K562 (cell line): ENCODE results near the gene SMIM15. TPM values are rescaled to one million over a fixed set of nuclear protein-coding genes. Genes with fewer than 3 reads are reported as not detected.

Experiments
- CBX8 ChIP-seq: fragments of 200-600 bp; sonication (generic); IDR thresholded peaks from 2 replicates; pipeline ENCODE4 v1.6.1; 2012; ENCODE audit warnings: borderline replicate concordance, mixed run types, low read depth, mild to moderate bottlenecking, moderate library complexity, mixed read lengths, low read length, control low read depth, inconsistent platforms; ENCODE audit not compliant: poor library complexity, severe bottlenecking; ENCODE audit errors: extremely low read depth
- FOS ChIP-seq: IDR thresholded peaks from 3 replicates; pipeline ENCODE4 v1.6.1; 2011; ENCODE audit not compliant: insufficient read length; ENCODE audit errors: extremely low read depth
- KLF6 ChIP-seq: fragments of 250-450 bp; sonication (Bioruptor Pico); IDR thresholded peaks from 2 replicates; pipeline ENCODE4 v1.4.0; 2020; ENCODE audit warnings: mild to moderate bottlenecking, moderate library complexity, borderline replicate concordance
- LARP7 ChIP-seq: fragments of 450-650 bp; IDR thresholded peaks from 2 replicates; pipeline ENCODE4 v1.6.1; 2016
- MYBL2 ChIP-seq, 2 experiments: fragments of 450-650 bp in 1 of 2; sonication (generic) in 1 of 2; formaldehyde crosslinking in 1 of 2; IDR thresholded peaks; 2 replicates each; pipeline versions ENCODE4 v1.6.1 to v1.8.1; 2017 to 2022; ENCODE audit warnings: borderline replicate concordance in 1 of 2, inconsistent platforms in 1 of 2, low read depth in 1 of 2, mild to moderate bottlenecking in 1 of 2, missing genetic modification reagents in 1 of 2, moderate library complexity in 1 of 2
- SNIP1 ChIP-seq: fragments of 450-650 bp; IDR thresholded peaks from 2 replicates; pipeline ENCODE4 v1.7.1; 2017; ENCODE audit warnings: low read depth, mild to moderate bottlenecking
- TAF7 ChIP-seq: fragments of 450-650 bp; IDR thresholded peaks from 2 replicates; pipeline ENCODE4 v1.6.1; 2016; ENCODE audit warnings: missing genetic modification characterization, missing compliant biosample characterization
- ZNF175 ChIP-seq: fragments of 200-800 bp; sonication (Bioruptor generic); IDR thresholded peaks from 2 replicates; pipeline ENCODE4 v1.6.1; 2016; ENCODE audit warnings: low read depth, mild to moderate bottlenecking, missing genetic modification characterization, missing compliant biosample characterization
- ZNF551 ChIP-seq: fragments of 250-450 bp; sonication (Bioruptor Pico); IDR thresholded peaks from 2 replicates; pipeline ENCODE4 v1.5.0; 2021; ENCODE audit warnings: mild to moderate bottlenecking, moderate library complexity
- polyA plus RNA-seq, 8 experiments: library from polyadenylated mRNA; depleted of rRNA in 4 of 8; stranded (reverse) in 5 of 8; unstranded in 3 of 8; fragments of >200 nt; fragmentation: Nextera tagmentation in 2 of 8; fragmentation: Illumina TruSeq in 1 of 8; extraction: Ambion mirVana in 2 of 8; extraction: Trizol in 1 of 8; gene quantifications; 2 replicates each; pipeline versions ENCODE4 v1.2.1 to v1.2.3, GENCODE V29; 2011 to 2014; ENCODE audit warnings: inconsistent platforms in 1 of 8, missing spikeins in 1 of 8
- total RNA-seq, 7 experiments: library from RNA; depleted of rRNA in 6 of 7; stranded (reverse); fragments of >200 nt in 6 of 7; fragmentation: Illumina TruSeq in 2 of 7; extraction: Trizol in 2 of 7; gene quantifications; 2 replicates each; pipeline versions ENCODE4 v1.2.1 to v1.2.3, GENCODE V29; 2011 to 2021; ENCODE audit warnings: low replicate concordance in 1 of 7
- TF ChIP-seq, protein P1 (sequence below), 2 experiments: fragments of 450-650 bp; formaldehyde crosslinking in 1 of 2; IDR thresholded peaks; 2 replicates each; pipeline versions ENCODE4 v1.4.0 to v1.6.1; 2014 to 2020; ENCODE audit warnings: mild to moderate bottlenecking in 2 of 2, borderline replicate concordance in 1 of 2, low read depth in 1 of 2
- TF ChIP-seq, protein P2 (sequence below): fragments of 450-650 bp; formaldehyde crosslinking; IDR thresholded peaks from 2 replicates; pipeline ENCODE4 v1.4.0; 2022; ENCODE audit warnings: missing genetic modification characterization
- TF ChIP-seq, protein P3 (sequence below): IDR thresholded peaks from 3 replicates; pipeline ENCODE4 v1.6.1; 2011; ENCODE audit warnings: borderline replicate concordance, mild to moderate bottlenecking, moderate library complexity; ENCODE audit not compliant: insufficient read length; ENCODE audit errors: extremely low read depth

Gene SMIM15
- total and polyA plus RNA-seq, 9 of the 15 experiments (the other 6 are each of a cell fraction or from before 2014, with no cell fraction given), result 16.6 to 124 (median 82.0) TPM

DNA sequence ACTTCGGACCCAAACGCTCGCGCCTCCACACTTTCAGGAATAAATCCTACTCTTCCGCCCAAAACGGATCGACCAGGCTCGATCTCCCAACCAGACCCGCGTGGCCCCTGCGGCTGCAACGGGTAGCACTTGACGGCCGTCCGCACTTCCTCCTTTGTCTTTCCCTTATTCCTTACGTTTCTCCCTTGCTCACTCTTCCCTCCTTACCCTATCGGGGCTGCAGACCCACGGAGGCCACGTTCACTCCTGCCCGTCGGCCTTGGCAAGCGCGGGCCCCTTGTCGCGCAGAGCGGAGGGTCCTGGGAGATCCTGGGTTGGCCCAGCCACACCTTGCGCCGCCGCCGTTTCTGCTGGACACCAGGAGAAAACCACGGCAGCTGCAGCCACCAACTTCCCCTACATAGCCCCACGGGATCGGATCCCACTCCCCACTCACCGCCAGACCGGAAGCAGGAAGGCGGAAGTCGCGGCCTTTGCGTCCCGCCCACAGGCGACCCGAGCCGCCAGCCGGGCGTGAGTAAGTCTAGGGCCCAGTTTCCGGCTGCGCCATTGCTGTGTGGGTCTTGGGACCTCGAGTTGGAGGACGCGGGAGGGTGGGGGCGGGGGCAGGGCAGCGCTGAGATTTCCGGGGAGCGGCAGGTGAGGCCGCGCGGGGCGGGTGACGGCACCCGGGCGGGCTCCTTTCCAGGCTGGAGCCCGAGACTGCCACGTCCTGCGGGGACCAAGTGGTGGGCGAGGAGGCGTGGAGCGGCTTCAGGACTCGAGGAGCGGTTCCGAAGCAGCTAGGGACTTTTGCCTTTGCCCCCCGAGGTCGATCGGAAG is at the start of gene SMIM15 (continued):
- TF ChIP-seq, protein P1, sequence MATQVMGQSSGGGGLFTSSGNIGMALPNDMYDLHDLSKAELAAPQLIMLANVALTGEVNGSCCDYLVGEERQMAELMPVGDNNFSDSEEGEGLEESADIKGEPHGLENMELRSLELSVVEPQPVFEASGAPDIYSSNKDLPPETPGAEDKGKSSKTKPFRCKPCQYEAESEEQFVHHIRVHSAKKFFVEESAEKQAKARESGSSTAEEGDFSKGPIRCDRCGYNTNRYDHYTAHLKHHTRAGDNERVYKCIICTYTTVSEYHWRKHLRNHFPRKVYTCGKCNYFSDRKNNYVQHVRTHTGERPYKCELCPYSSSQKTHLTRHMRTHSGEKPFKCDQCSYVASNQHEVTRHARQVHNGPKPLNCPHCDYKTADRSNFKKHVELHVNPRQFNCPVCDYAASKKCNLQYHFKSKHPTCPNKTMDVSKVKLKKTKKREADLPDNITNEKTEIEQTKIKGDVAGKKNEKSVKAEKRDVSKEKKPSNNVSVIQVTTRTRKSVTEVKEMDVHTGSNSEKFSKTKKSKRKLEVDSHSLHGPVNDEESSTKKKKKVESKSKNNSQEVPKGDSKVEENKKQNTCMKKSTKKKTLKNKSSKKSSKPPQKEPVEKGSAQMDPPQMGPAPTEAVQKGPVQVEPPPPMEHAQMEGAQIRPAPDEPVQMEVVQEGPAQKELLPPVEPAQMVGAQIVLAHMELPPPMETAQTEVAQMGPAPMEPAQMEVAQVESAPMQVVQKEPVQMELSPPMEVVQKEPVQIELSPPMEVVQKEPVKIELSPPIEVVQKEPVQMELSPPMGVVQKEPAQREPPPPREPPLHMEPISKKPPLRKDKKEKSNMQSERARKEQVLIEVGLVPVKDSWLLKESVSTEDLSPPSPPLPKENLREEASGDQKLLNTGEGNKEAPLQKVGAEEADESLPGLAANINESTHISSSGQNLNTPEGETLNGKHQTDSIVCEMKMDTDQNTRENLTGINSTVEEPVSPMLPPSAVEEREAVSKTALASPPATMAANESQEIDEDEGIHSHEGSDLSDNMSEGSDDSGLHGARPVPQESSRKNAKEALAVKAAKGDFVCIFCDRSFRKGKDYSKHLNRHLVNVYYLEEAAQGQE (IDR thresholded peaks at IDR 0.05; ENCODE audit: borderline replicate concordance), result no peak
- TF ChIP-seq, protein P1 (CRISPR knock-in tag; IDR thresholded peaks at IDR 0.05; ENCODE audit: low read depth), result peak; percentile 35; the same call in 1 of the 2 replicates
- TF ChIP-seq KLF6 (CRISPR knock-in tag) (no peak), ZNF551 (CRISPR knock-in tag) (no peak), FOS (no peak), TAF7 (tag) (peak; percentile 90), MYBL2 (IDR thresholded peaks at IDR 0.05; ENCODE audit: low read depth) (no peak), MYBL2 (CRISPR knock-in tag; IDR thresholded peaks at IDR 0.05; ENCODE audit: borderline replicate concordance) (no peak), ZNF175 (no peak), LARP7 (0 out of 2 replicates have a peak, but pooled peaks have one; percentile 62), CBX8 (no peak), SNIP1 (no peak; the same call in 1 of the 2 replicates)
- TF ChIP-seq, protein P2, sequence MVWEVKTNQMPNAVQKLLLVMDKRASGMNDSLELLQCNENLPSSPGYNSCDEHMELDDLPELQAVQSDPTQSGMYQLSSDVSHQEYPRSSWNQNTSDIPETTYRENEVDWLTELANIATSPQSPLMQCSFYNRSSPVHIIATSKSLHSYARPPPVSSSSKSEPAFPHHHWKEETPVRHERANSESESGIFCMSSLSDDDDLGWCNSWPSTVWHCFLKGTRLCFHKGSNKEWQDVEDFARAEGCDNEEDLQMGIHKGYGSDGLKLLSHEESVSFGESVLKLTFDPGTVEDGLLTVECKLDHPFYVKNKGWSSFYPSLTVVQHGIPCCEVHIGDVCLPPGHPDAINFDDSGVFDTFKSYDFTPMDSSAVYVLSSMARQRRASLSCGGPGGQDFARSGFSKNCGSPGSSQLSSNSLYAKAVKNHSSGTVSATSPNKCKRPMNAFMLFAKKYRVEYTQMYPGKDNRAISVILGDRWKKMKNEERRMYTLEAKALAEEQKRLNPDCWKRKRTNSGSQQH (CRISPR knock-in tag), result no peak
- TF ChIP-seq, protein P3, sequence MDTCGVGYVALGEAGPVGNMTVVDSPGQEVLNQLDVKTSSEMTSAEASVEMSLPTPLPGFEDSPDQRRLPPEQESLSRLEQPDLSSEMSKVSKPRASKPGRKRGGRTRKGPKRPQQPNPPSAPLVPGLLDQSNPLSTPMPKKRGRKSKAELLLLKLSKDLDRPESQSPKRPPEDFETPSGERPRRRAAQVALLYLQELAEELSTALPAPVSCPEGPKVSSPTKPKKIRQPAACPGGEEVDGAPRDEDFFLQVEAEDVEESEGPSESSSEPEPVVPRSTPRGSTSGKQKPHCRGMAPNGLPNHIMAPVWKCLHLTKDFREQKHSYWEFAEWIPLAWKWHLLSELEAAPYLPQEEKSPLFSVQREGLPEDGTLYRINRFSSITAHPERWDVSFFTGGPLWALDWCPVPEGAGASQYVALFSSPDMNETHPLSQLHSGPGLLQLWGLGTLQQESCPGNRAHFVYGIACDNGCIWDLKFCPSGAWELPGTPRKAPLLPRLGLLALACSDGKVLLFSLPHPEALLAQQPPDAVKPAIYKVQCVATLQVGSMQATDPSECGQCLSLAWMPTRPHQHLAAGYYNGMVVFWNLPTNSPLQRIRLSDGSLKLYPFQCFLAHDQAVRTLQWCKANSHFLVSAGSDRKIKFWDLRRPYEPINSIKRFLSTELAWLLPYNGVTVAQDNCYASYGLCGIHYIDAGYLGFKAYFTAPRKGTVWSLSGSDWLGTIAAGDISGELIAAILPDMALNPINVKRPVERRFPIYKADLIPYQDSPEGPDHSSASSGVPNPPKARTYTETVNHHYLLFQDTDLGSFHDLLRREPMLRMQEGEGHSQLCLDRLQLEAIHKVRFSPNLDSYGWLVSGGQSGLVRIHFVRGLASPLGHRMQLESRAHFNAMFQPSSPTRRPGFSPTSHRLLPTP, result no peak
